Psoas muscle (tissue), 8 donors: ENCODE results near the gene SIL1. TPM values are rescaled to one million over a fixed set of nuclear protein-coding genes. Genes with fewer than 3 reads are reported as not detected.

ENCODE experiments used
- ATAC-seq, 4 donors: fragments of 200-7000 bp; cut with Tn5 transposase; one replicate each; pipeline ENCODE4 v1.9.1; 2020; ENCODE audit warnings: moderate library complexity in 3 of 4, mild to moderate bottlenecking in 2 of 4
- DNase-seq, 2 donors: peaks; one replicate each; pipeline ENCODE4 v3.0.0-alpha.2; 2020
- H3K27ac ChIP-seq: fragments of 200-600 bp; one replicate; pipeline ENCODE4 v1.8.0; 2022
- H3K27me3 ChIP-seq, 3 donors: fragments of 200-600 bp in 1 of 3; one replicate each; pipeline versions ENCODE4 v1.6.1 to v1.8.0; 2013 to 2022; ENCODE audit warnings: low read length in 2 of 3, mild to moderate bottlenecking in 2 of 3, moderate library complexity in 1 of 3; ENCODE audit not compliant: insufficient read depth in 3 of 3
- H3K36me3 ChIP-seq, 2 donors: fragments of 200-600 bp in 1 of 2; one replicate each; pipeline versions ENCODE4 v1.6.1 to v1.8.0; 2013 to 2022; ENCODE audit warnings: low read depth in 1 of 2, mild to moderate bottlenecking in 1 of 2, moderate library complexity in 1 of 2; ENCODE audit not compliant: insufficient read depth in 1 of 2
- H3K4me1 ChIP-seq: fragments of 200-600 bp; one replicate; pipeline ENCODE4 v1.8.0; 2022
- H3K4me3 ChIP-seq: fragments of 200-600 bp; one replicate; pipeline ENCODE4 v1.8.0; 2022; ENCODE audit warnings: mild to moderate bottlenecking
- H3K9me3 ChIP-seq: fragments of 200-600 bp; one replicate; pipeline ENCODE4 v1.8.0; 2022
- CTCF ChIP-seq: fragments of 200-600 bp; IDR thresholded peaks from one replicate; pipeline ENCODE4 v1.8.0; 2022; ENCODE audit warnings: antibody characterized with exemption
- WGBS, 3 donors: extraction: QIAGEN DNeasy Blood & Tissue Kit; methylation state at CpG; one replicate each; pipeline versions ENCODE4 v1.1.6 to v1.1.7; 2013; 5-methylcytosine and 5-hydroxymethylcytosine counted together
- intact Hi-C, 2 donors: fragments of 100-400 bp; cut with DNase I; formaldehyde crosslinking; loops; one replicate each; pipeline versions ENCODE4 v1.11.0 to v1.14.2; 2022
- polyA plus RNA-seq, 3 donors: library from polyadenylated mRNA; stranded (reverse); fragments of 200-250 nt; gene quantifications; one replicate each; pipeline ENCODE4 v1.2.3, GENCODE V29; 2013
- total RNA-seq, 4 donors: library from RNA; stranded (reverse); fragmentation: NEBNext Ultra II Directional in 2 of 4; extraction: Animal tissue kit (Norgen Biotek cat#: 25700) in 2 of 4; gene quantifications; one replicate each; pipeline versions ENCODE4 v1.2.1 to v1.2.4, GENCODE V29; 2021 to 2023
- donor health status: healthy with polysubstance abuse.
- donor health status: DM: no; HTN: no; CAD: no; lungs with moderate emphysema.
- donor health status: Bipolar disorder and iron deficiency.
- donor health status: healthy.
- donor health status: DM: yes; HTN: yes; CAD: no.
- donor health status: DM: no; HTN: no; CAD: no.
- donor health status: DM: no; HTN: no; CAD: no.
- donor health status: DM: yes; HTN: yes; CAD: no.

Gene SIL1
- total and polyA plus RNA-seq, 7 donors: 27.1 to 52.9 (median 41.0) TPM

GRCh38 chr5:139148986-139149385 lies 49.2 kb downstream of the SIL1 start:
- intact Hi-C loops: no loop called here
- ATAC-seq: no peak
- no peak for TF ChIP-seq CTCF
- H3K4me3 ChIP-seq: no peak overlapping the region
- DNase-seq: no peak
- peaks cover 36% of the 10 kb centered on the region for H3K4me1 ChIP-seq
- no peaks in the 10 kb centered on the region for H3K36me3 ChIP-seq
- H3K9me3 ChIP-seq: no peaks in the 10 kb centered on the region
- H3K27ac ChIP-seq: no peak overlapping the region
- 85 to 88% (median 85%) methylated on average over 5 of the region's 5 CpGs for WGBS, 3 donors
- no peaks in the 10 kb centered on the region for H3K27me3 ChIP-seq

DNA sequence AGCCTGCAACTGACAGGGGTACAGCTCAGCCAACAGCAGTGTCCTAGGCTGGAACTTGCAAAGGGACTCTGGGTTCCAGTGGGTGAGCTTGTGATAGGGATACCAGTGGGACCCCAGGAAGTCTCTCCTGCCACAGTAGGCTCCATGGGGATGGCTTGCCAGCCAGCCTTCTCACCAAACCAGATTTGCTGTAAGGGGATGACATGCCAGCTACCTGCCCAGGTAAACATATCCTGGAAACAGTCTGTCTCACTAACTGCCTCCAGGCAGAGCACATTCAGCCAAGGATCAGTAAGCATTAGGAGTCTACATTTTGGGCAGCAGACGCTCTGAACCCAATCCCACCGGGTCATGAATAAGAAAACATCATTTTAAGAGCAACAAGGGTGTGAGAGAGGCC lies 49.9 kb downstream of the SIL1 start:
- TF ChIP-seq CTCF: no peak
- intact Hi-C loops: no loop called here
- 82 to 95% (median 82%) methylated on average over 2 of the region's 2 CpGs for WGBS, 3 donors
- Histone ChIP-seq H3K9me3 (no peaks in the 10 kb centered on the region), H3K4me3 (no peak overlapping the region), H3K36me3 (no peaks in the 10 kb centered on the region), H3K27ac (no peak overlapping the region), H3K27me3 (no peaks in the 10 kb centered on the region), H3K4me1 (peaks cover 36% of the 10 kb centered on the region)
- ATAC-seq: peak in 1 of 4 donors; percentile 21
- no peak for DNase-seq

DNA sequence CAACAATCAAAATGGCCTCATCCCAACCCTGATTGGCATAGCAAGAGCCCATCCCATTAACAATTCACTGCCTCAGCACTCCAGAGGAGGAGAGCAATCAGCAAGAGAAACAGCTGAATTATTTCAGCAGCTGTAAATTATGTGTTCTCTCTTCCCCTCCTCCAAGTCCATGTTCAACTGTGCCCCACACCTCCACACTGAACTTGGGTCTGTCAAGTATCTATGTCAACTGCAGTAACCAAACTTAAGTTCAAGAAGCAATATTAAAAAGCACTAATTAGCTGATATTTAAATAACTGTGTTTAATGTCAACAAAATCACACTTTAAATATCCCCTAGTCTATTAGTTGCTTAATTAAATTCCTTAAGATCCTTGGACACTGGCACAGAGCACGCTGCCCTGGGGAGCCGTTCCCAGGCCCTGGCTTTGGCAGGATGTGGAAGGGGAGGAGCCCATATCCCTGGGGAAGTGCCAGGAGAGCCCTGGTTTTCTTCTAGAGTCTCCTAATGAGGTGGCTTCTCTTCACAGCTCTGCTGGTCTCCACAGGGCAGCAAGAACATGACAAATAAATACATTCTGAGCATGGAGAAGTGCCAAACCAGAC lies 50.6 kb downstream of the SIL1 start:
- Histone ChIP-seq H3K4me3 (no peak overlapping the region), H3K4me1 (peaks cover 36% of the 10 kb centered on the region), H3K36me3 (no peaks in the 10 kb centered on the region), H3K27ac (peak overlapping the region; percentile 54), H3K27me3 (no peaks in the 10 kb centered on the region), H3K9me3 (no peaks in the 10 kb centered on the region)
- WGBS, 3 donors: 6 to 10% (median 9%) methylated on average over 2 of the region's 2 CpGs
- ATAC-seq (peak; percentile 77 to 94 (median 86)), DNase-seq (peak; percentile 52 to 73)
- intact Hi-C loops: no loop called here
- TF ChIP-seq CTCF: no peak

- Histone ChIP-seq H3K4me1 (peaks cover 41% of the 10 kb centered on the region), H3K36me3 (no peaks in the 10 kb centered on the region), H3K4me3 (no peak overlapping the region), H3K27ac (no peak overlapping the region), H3K9me3 (no peaks in the 10 kb centered on the region), H3K27me3 (no peaks in the 10 kb centered on the region)
- intact Hi-C loops: no loop called here
- DNase-seq (no peak), ATAC-seq (peak in 2 of 4 donors; percentile 30 to 38)
- TF ChIP-seq CTCF: no peak
- 61 to 79% (median 75%) methylated on average over 2 of the region's 2 CpGs for WGBS, 3 donors
Measured at GRCh38 chr5:139146809-139147482, 51.2 kb downstream of the SIL1 start.
